ENCODE data around the gene OBSCN. TPM values are rescaled to one million over a fixed set of nuclear protein-coding genes. Genes with fewer than 3 reads are reported as not detected.

The OBSCN gene
- polyA plus RNA-seq, 1 donor: 40.0 TPM

DNA sequence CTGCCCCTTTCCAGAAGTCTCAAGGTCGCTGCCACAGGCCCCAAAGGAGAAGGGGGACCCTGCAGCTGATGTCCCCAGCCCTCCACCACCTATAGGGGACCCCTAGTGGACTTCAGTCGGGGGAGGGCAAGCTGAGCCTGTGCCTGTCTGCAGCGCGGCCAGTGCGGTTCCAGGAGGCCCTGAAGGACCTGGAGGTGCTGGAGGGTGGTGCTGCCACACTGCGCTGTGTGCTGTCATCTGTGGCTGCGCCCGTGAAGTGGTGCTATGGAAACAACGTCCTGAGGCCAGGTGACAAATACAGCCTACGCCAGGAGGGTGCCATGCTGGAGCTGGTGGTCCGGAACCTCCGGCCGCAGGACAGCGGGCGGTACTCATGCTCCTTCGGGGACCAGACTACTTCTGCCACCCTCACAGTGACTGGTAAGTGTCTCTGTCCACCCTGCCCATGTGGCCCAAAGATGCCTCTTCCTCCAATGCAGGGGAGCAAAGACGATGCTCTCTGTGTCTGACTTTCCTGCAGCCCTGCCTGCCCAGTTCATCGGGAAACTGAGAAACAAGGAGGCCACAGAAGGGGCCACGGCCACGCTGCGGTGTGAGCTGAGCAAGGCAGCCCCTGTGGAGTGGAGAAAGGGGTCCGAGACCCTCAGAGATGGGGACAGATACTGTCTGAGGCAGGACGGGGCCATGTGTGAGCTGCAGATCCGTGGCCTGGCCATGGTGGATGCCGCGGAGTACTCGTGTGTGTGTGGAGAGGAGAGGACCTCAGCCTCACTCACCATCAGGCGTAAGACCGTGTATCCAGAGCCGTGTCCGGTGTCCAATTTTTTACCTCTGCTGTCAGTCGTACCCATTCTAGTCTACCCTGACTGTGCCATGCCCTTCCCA, 79.9 kb downstream of the OBSCN start:
- no peak for DNase-seq

- DNase-seq: no peak
These were observed 80.8 kb downstream of the OBSCN start for GRCh38 chr1:228288536-228289238.

DNA sequence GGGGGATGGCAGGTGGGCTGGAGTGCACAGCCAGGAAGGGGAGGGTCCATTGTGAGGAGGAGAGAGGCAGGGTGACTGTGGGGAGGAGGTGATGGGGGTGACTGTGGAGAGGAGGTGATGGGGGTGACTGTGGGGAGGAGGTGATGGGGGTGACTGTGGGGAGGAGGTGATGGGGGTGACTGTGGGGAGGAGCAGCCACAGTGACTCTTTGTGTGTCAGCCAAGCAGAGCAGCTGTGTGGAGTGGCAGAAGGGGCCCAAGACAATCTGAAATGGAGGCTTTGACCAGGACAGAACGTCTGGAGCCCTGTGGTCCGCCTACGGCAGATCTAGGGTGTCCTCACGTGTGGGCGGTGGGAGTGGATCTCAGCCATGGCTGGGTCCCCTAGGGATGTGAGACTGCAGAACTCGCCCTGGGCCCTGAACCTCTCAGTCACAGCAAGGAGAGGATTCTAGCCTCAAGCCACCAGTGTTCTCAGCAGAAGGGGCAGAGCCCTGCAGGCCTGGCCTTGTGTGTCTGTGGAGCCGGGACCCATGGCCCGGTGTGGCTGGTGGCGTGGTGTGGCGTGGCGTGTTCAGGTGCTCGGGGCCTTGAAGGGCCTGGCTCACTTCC, 81.5 kb downstream of the OBSCN start:
- no peak for DNase-seq

DNA sequence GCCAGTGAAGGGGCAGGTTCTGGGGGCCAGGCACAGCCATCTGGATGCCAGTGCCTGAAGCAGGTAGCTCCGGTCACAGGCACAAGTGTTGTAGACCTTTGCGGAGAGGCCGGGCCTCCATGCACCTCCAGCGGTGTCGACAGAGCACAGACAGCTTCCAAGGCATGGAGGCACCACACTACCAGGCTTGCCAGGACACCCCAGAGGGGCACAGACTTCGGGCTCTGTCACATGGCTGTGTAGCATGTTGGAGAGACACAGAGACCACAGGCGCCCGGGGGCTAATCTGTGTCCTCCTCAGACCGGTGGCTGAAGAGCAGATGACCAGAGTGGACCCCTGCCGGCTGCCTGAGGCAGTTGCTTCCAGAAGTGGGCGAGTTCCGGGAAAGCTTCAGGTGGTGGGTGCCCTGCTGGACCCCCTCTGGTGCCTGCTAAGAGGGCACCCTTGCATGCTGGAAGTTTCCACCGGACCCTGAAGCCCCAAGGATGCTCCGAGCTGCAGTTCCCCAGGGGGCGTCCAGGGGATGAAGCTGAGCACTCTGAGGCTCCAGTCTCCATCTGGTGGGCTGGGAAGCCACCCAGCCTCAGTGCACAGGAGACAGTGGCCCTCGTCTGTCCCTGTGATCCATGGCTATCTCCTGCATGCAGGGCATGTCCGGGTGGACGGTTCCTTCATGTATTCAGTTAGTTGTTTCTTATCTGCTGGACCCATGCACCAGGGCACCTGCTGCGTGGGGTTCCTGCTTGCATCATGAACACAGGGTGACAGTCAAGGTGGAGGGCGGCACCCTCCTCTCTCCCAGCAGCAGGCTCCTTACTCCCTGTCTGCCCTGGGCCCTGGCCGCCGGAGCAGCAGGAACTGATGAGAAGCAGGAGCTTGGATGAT, 82.4 kb downstream of the OBSCN start:
- DNase-seq: no peak

- DNase-seq: no peak
These were observed 84.2 kb downstream of the OBSCN start for GRCh38 chr1:228291906-228292608.

DNA sequence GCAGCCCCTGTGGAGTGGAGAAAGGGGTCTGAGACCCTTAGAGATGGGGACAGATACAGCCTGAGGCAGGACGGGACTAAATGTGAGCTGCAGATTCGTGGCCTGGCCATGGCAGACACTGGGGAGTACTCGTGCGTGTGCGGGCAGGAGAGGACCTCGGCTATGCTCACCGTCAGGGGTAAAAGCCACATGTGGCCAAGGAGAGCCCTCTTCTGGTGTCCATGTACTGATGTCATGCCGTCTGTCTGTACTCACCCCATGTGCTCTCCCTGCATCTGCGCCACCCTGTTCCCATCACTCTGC, 84.7 kb downstream of the OBSCN start:
- no peak for DNase-seq

DNA sequence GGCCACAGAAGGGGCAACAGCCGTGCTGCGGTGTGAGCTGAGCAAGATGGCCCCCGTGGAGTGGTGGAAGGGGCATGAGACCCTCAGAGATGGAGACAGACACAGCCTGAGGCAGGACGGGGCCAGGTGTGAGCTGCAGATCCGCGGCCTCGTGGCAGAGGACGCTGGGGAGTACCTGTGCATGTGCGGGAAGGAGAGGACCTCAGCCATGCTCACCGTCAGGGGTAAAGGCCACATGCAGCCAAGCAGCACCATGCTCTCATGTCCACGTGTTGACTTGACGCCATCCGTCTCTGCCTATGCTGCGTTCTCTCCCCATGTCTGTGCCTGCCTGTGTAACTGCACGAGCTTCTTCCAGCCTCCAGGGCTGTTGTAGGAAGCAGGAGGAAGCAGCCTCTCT, 85.5 kb downstream of the OBSCN start:
- DNase-seq: no peak

DNA sequence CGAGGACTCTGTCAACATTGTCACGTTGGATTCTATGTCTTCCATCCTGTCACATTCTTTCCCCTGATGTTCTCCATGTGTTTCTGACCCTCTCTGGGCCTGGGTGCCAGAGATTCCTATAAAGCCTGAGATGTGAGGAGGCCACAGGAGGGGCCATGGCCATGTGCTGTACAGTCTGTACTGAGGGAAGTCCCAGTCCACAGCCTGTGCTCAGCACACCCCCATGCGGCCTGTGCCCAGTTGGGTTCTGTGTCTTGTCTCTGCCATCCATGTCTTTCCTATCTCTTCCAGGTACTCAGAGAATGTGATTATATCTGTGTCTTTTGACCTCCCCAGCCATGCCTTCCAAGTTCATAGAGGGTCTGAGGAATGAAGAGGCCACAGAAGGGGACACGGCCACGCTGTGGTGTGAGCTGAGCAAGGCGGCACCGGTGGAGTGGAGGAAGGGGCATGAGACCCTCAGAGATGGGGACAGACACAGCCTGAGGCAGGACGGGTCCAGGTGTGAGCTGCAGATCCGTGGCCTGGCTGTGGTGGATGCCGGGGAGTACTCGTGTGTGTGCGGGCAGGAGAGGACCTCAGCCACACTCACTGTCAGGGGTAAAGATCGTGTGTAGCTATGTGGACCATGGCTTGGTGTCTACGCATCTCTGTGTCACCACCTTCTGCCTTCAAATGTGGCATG, 86.1 kb downstream of the OBSCN start:
- DNase-seq: no peak

GRCh38 chr1:228294717-228295116, 86.9 kb downstream of the OBSCN start:
- no peak for DNase-seq

DNA sequence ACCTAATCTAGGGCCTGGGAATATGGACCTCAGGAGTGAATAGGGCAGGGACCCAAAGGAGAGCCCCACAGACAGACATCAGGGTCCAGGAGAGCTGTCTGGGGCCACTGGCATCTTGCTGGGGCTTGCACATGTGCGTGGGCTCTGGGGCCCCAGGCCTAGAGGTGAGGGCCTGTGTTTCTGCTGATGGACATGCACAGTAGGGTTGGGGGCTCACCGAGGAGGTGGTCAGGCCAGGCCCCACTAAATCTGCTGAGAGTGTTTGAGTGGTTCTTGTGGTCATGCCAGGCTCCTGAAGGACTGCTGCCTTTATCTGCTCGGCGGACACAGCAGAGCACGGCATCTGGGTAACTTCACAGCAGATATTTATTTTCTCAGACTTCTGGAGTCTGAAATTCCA, 87.4 kb downstream of the OBSCN start:
- no peak for DNase-seq

DNA sequence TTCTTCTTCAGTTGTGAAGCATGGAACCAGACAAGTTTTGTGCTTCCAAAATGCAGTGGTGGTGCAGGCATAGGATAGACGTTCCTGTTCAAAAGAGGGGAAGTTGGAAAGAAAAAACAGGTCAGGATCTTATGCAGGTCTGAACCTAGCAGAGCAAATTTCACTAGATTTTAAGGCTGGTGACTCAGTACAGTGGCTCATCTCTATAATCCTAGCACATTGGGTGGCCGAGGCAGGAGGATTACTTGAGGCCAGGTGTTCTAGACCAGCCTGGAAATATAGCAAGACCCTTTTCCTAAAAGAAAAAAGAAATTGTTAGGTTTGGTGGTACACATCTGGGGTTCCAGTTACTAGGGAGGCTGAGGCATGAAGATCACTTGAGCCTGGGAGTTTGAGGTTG, 88.1 kb downstream of the OBSCN start:
- no peak for DNase-seq

DNA sequence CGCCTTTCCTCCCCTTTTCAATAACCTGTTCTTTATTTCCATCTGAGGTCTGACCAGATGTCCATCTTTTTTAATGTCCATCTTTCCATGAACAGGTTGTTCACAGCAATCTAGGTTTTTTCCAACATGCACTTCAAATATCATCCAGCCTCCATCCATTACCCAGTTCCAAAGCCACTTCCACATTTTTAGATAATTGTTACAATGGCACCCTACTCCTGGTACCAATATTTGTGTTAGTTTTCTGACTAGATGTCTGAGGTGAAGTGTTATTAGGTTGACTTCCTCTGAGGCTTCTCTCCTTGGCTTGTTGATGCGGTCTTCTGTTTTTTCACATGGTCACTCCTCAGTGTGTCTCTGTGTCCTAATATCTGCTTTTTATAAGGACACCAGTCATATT, 89.4 kb downstream of the OBSCN start:
- DNase-seq: no peak

DNA sequence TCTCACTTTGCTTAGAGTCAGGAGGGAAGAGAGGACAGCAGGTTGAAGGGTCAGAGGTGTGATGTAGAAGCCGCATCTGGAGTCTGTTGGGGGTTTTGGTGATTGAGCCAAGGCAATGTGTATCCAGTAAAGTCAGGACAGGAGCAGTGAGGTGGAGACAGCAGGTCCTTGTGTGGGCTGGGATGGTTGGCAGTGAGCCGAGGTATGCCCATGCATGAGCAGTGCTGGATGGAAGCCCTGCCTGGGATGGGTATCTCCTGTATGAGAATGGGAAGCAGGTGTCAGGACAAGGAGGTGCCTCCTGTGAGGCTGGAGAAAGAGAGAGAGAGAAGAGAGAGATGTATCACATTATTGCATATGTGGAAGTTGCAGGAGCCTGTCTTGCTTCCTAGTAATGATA, 90.0 kb downstream of the OBSCN start:
- no peak for DNase-seq

GRCh38 chr1:228298471-228298870, 90.6 kb downstream of the OBSCN start:
- DNase-seq: no peak

DNA sequence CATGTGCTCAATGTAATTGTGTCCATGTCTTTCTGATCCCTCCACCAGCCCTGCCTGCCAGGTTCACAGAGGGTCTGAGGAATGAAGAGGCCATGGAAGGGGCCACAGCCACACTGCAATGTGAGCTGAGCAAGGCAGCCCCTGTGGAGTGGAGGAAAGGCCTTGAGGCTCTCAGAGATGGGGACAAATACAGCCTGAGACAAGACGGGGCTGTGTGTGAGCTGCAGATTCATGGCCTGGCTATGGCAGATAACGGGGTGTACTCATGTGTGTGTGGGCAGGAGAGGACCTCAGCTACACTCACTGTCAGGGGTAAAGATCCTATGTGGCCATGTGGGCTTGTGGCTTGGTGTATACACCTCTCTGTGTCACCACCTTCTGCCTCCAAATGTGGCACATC, 91.4 kb downstream of the OBSCN start:
- DNase-seq: no peak

DNA sequence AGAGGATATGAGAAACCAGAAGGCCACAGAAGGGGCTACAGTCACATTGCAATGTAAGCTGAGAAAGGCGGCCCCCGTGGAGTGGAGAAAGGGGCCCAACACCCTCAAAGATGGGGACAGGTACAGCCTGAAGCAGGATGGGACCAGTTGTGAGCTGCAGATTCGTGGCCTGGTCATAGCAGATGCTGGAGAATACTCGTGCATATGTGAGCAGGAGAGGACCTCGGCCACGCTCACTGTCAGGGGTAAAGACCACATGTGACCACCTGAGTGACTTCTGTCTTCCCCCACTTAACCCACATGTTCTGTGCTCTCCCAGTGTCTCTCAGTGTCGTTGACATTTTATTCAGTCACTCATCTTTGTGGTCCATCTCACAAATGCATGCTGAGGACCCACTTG, 92.1 kb downstream of the OBSCN start:
- no peak for DNase-seq

GRCh38 chr1:228302086-228302485, 94.2 kb downstream of the OBSCN start:
- no peak for DNase-seq

GRCh38 chr1:228303596-228303995, 95.8 kb downstream of the OBSCN start:
- DNase-seq: no peak

DNA sequence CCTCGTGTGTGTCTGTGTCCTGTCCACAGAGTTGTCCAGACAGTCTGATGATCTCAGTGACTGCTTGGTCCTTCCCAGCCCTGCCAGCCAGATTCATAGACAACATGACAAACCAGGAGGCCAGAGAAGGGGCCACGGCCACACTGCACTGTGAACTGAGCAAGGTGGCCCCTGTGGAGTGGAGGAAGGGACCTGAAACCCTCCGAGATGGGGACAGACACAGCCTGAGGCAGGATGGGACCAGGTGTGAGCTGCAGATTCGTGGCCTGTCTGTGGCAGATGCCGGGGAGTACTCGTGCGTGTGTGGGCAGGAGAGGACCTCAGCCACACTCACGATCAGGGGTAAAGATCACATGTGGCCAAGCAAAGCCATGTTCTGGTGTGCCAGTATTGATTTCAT, 96.4 kb downstream of the OBSCN start:
- no peak for DNase-seq

GRCh38 chr1:228304766-228305395, 97.0 kb downstream of the OBSCN start:
- DNase-seq: no peak

GRCh38 chr1:228305721-228306152, 97.9 kb downstream of the OBSCN start:
- no peak for DNase-seq

Measured in left kidney (tissue), 2 donors.